ENCODE measurements around the gene KLHL34.

The KLHL34 gene

GRCh38 chrX:21658152-21658737, at the start of gene KLHL34:
TSS of gene KLHL34 (minus strand) at chrX:21658330. CDS start at chrX:21657788, 542 bp downstream.
- H4K20me1 ChIP-seq (ENCODE audit: insufficient read depth, low read length): no peaks in the 10 kb centered on the region
- no peak within 1 kb of the TSS for H3K27ac ChIP-seq (ENCODE audit: low read length)
- H3K4me2 ChIP-seq (ENCODE audit: insufficient read depth, low read length): no peak within 1 kb of the TSS
- no peaks in the 10 kb centered on the region for H3K4me1 ChIP-seq (ENCODE audit: insufficient read depth, low read length)
- no peak within 1 kb of the TSS for H2AFZ ChIP-seq (ENCODE audit: low read depth, low read length)
- H3K79me2 ChIP-seq (ENCODE audit: insufficient read depth, low read length): no peaks in the 10 kb centered on the region
- no peak within 1 kb of the TSS for H3K9ac ChIP-seq (ENCODE audit: low read depth, low read length)
- TF ChIP-seq CTCF (IDR thresholded peaks at IDR 0.05; ENCODE audit: borderline replicate concordance, extremely low read depth, low read length, poor library complexity, severe bottlenecking) (no peak), EZH2 (IDR thresholded peaks at IDR 0.05; ENCODE audit: borderline replicate concordance, low read depth, low read length, severe bottlenecking) (no peak)
- no peaks in the 10 kb centered on the region for H3K9me3 ChIP-seq (ENCODE audit: insufficient read depth, low read length, severe bottlenecking)
- no peak within 1 kb of the TSS for H3K4me3 ChIP-seq (ENCODE audit: low read depth in 1 of 2, low read length in 2 of 2)
- no peaks in the 10 kb centered on the region for H3K27me3 ChIP-seq (ENCODE audit: insufficient read depth, low read length, poor library complexity)
- DNase-seq (no peak), ATAC-seq (ENCODE audit: insufficient read depth, low read depth) (no peak)
- H3K36me3 ChIP-seq (ENCODE audit: insufficient read depth, low read length): peaks cover 2% of the 10 kb centered on the region; the same call in 1 of the 2 replicates

GRCh38 chrX:21705225-21705624, 47.1 kb upstream of the KLHL34 start:
- Histone ChIP-seq H3K9ac (ENCODE audit: low read depth, low read length) (no peak overlapping the region), H2AFZ (ENCODE audit: low read depth, low read length) (no peak overlapping the region), H4K20me1 (ENCODE audit: insufficient read depth, low read length) (no peaks in the 10 kb centered on the region), H3K36me3 (ENCODE audit: insufficient read depth, low read length) (no peaks in the 10 kb centered on the region), H3K4me1 (ENCODE audit: insufficient read depth, low read length) (no peaks in the 10 kb centered on the region), H3K27me3 (ENCODE audit: insufficient read depth, low read length, poor library complexity) (no peaks in the 10 kb centered on the region), H3K9me3 (ENCODE audit: insufficient read depth, low read length, severe bottlenecking) (no peaks in the 10 kb centered on the region), H3K79me2 (ENCODE audit: insufficient read depth, low read length) (no peaks in the 10 kb centered on the region), H3K4me2 (ENCODE audit: insufficient read depth, low read length) (no peak overlapping the region), H3K4me3 (ENCODE audit: low read depth in 1 of 2, low read length in 2 of 2) (no peak overlapping the region), H3K27ac (ENCODE audit: low read length) (no peak overlapping the region)
- TF ChIP-seq CTCF (IDR thresholded peaks at IDR 0.05; ENCODE audit: borderline replicate concordance, extremely low read depth, low read length, poor library complexity, severe bottlenecking) (no peak), EZH2 (IDR thresholded peaks at IDR 0.05; ENCODE audit: borderline replicate concordance, low read depth, low read length, severe bottlenecking) (no peak)
- DNase-seq: no peak
- no peak for ATAC-seq (ENCODE audit: insufficient read depth, low read depth)

- no peak for TF ChIP-seq EZH2 (IDR thresholded peaks at IDR 0.05; ENCODE audit: borderline replicate concordance, low read depth, low read length, severe bottlenecking)
- no peak for TF ChIP-seq CTCF (IDR thresholded peaks at IDR 0.05; ENCODE audit: borderline replicate concordance, extremely low read depth, low read length, poor library complexity, severe bottlenecking)
- H3K4me2 ChIP-seq (ENCODE audit: insufficient read depth, low read length): no peak overlapping the region
- no peak overlapping the region for H3K4me3 ChIP-seq (ENCODE audit: low read depth in 1 of 2, low read length in 2 of 2)
- ATAC-seq (ENCODE audit: insufficient read depth, low read depth) (no peak), DNase-seq (no peak)
- no peaks in the 10 kb centered on the region for H3K79me2 ChIP-seq (ENCODE audit: insufficient read depth, low read length)
- no peak overlapping the region for H3K9ac ChIP-seq (ENCODE audit: low read depth, low read length)
- no peaks in the 10 kb centered on the region for H3K9me3 ChIP-seq (ENCODE audit: insufficient read depth, low read length, severe bottlenecking)
- H2AFZ ChIP-seq (ENCODE audit: low read depth, low read length): no peak overlapping the region
- no peaks in the 10 kb centered on the region for H4K20me1 ChIP-seq (ENCODE audit: insufficient read depth, low read length)
- H3K36me3 ChIP-seq (ENCODE audit: insufficient read depth, low read length): no peaks in the 10 kb centered on the region
- no peaks in the 10 kb centered on the region for H3K4me1 ChIP-seq (ENCODE audit: insufficient read depth, low read length)
- no peaks in the 10 kb centered on the region for H3K27me3 ChIP-seq (ENCODE audit: insufficient read depth, low read length, poor library complexity)
- no peak overlapping the region for H3K27ac ChIP-seq (ENCODE audit: low read length)
Measured at GRCh38 chrX:21702725-21703124, 44.6 kb upstream of the KLHL34 start.

All from DND-41 (cell line).